ENCODE measurements around the gene GPRIN3. TPM values are rescaled to one million over a fixed set of nuclear protein-coding genes. Genes with fewer than 3 reads are reported as not detected.

GPRIN3 gene
- total and polyA plus RNA-seq, 2 of the 13 experiments (the other 11 are each of a cell fraction or from before 2014, with no cell fraction given), result not detected

- TF ChIP-seq, protein P1, sequence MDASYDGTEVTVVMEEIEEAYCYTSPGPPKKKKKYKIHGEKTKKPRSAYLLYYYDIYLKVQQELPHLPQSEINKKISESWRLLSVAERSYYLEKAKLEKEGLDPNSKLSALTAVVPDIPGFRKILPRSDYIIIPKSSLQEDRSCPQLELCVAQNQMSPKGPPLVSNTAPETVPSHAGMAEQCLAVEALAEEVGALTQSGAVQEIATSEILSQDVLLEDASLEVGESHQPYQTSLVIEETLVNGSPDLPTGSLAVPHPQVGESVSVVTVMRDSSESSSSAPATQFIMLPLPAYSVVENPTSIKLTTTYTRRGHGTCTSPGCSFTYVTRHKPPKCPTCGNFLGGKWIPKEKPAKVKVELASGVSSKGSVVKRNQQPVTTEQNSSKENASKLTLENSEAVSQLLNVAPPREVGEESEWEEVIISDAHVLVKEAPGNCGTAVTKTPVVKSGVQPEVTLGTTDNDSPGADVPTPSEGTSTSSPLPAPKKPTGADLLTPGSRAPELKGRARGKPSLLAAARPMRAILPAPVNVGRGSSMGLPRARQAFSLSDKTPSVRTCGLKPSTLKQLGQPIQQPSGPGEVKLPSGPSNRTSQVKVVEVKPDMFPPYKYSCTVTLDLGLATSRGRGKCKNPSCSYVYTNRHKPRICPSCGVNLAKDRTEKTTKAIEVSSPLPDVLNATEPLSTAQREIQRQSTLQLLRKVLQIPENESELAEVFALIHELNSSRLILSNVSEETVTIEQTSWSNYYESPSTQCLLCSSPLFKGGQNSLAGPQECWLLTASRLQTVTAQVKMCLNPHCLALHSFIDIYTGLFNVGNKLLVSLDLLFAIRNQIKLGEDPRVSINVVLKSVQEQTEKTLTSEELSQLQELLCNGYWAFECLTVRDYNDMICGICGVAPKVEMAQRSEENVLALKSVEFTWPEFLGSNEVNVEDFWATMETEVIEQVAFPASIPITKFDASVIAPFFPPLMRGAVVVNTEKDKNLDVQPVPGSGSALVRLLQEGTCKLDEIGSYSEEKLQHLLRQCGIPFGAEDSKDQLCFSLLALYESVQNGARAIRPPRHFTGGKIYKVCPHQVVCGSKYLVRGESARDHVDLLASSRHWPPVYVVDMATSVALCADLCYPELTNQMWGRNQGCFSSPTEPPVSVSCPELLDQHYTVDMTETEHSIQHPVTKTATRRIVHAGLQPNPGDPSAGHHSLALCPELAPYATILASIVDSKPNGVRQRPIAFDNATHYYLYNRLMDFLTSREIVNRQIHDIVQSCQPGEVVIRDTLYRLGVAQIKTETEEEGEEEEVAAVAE (CRISPR knock-in tag; IDR thresholded peaks at IDR 0.05; ENCODE audit: borderline replicate concordance), result 0 out of 2 replicates have a peak, but pooled peaks have one; percentile 27
- TF ChIP-seq FOXC1 (CRISPR knock-in tag; IDR thresholded peaks at IDR 0.05; ENCODE audit: borderline replicate concordance), result no peak
- peak; percentile 65 for TF ChIP-seq RAD21 (CRISPR knock-in tag; IDR thresholded peaks at IDR 0.05)
- no peak for TF ChIP-seq ZSCAN31 (CRISPR knock-in tag; IDR thresholded peaks at IDR 0.05; ENCODE audit: low read depth)
- TF ChIP-seq MIER2 (CRISPR knock-in tag; IDR thresholded peaks at IDR 0.05), result peak; percentile 48; the same call in 1 of the 2 replicates
- 0 out of 2 replicates have a peak, but pooled peaks have one; percentile 12 for TF ChIP-seq ZNF121 (CRISPR knock-in tag; IDR thresholded peaks at IDR 0.05)
- TF ChIP-seq KLF16 (CRISPR knock-in tag; IDR thresholded peaks at IDR 0.05), result 0 out of 4 replicates have a peak, but pooled peaks of 1 of the 2 experiments have one; percentile 38
- TF ChIP-seq KLF11 (CRISPR knock-in tag; IDR thresholded peaks at IDR 0.05), result 0 out of 2 replicates have a peak, but pooled peaks have one; percentile 39
- TF ChIP-seq, protein P2, sequence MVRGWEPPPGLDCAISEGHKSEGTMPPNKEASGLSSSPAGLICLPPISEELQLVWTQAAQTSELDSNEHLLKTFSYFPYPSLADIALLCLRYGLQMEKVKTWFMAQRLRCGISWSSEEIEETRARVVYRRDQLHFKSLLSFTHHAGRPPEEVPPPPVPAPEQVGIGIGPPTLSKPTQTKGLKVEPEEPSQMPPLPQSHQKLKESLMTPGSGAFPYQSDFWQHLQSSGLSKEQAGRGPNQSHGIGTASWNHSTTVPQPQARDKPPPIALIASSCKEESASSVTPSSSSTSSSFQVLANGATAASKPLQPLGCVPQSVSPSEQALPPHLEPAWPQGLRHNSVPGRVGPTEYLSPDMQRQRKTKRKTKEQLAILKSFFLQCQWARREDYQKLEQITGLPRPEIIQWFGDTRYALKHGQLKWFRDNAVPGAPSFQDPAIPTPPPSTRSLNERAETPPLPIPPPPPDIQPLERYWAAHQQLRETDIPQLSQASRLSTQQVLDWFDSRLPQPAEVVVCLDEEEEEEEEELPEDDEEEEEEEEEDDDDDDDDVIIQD (CRISPR knock-in tag; IDR thresholded peaks at IDR 0.05; ENCODE audit: low read depth), result 0 out of 2 replicates have a peak, but pooled peaks have one; percentile 19
- no peak for TF ChIP-seq ZNF354B (CRISPR knock-in tag; IDR thresholded peaks at IDR 0.05)
- TF ChIP-seq CTCF (CRISPR knock-in tag; IDR thresholded peaks at IDR 0.05), result peak; percentile 86
- TF ChIP-seq ZFY (CRISPR knock-in tag; IDR thresholded peaks at IDR 0.05), result peak; percentile 52; the same call in 1 of the 2 replicates
- peak; percentile 63; the same call in 1 of the 2 replicates for TF ChIP-seq ZFX (CRISPR knock-in tag; IDR thresholded peaks at IDR 0.05; ENCODE audit: low read depth)
- peak; percentile 54; the same call in 1 of the 2 replicates for TF ChIP-seq SMC3 (IDR thresholded peaks at IDR 0.05; ENCODE audit: low read length)
Observed at GRCh38 chr4:89226665-89227574, 80.7 kb downstream of the GPRIN3 start (continued).

Data from HepG2 (cell line).